SU-DHL-6 (cell line): ENCODE data around the gene UTP11.

Experiments
- EZH2phosphoT487 ChIP-seq: fragments of 200-600 bp; sonication (generic), shearing (Covaris generic); conservative IDR thresholded peaks from 2 replicates; pipeline ENCODE4 v1.6.1; 2018; ENCODE audit warnings: mild to moderate bottlenecking, antibody characterized with exemption, low read length, moderate library complexity, mixed read lengths
- TF ChIP-seq, protein P1 (sequence below): fragments of 200-600 bp; sonication (generic); IDR thresholded peaks from one replicate; pipeline ENCODE4 v1.5.1; 2017; ENCODE audit warnings: antibody characterized with exemption, mild to moderate bottlenecking, low read length, moderate library complexity; ENCODE audit not compliant: insufficient read depth, poor library complexity, severe bottlenecking

DNA sequence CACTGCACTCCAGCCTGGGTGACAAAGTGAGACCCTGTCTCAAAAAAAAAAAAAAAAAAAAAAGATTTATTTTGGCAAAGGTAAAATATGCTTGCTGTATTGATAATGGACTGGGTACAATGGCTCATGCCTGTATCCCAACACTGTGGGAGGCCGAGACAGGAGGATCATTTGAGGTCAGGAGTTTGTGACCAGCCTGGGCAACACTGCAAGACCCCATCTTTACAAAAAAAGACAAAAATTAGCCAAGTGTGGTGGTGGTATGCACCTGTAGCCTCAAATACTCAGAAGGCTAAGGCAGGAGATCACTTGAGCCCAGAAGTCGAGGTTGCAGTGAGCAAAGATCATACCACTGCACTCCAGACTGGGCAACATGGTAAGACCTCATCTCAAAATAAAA lies 29.0 kb upstream of the UTP11 start:
- no peak for TF ChIP-seq EZH2phosphoT487
- TF ChIP-seq, protein P1, sequence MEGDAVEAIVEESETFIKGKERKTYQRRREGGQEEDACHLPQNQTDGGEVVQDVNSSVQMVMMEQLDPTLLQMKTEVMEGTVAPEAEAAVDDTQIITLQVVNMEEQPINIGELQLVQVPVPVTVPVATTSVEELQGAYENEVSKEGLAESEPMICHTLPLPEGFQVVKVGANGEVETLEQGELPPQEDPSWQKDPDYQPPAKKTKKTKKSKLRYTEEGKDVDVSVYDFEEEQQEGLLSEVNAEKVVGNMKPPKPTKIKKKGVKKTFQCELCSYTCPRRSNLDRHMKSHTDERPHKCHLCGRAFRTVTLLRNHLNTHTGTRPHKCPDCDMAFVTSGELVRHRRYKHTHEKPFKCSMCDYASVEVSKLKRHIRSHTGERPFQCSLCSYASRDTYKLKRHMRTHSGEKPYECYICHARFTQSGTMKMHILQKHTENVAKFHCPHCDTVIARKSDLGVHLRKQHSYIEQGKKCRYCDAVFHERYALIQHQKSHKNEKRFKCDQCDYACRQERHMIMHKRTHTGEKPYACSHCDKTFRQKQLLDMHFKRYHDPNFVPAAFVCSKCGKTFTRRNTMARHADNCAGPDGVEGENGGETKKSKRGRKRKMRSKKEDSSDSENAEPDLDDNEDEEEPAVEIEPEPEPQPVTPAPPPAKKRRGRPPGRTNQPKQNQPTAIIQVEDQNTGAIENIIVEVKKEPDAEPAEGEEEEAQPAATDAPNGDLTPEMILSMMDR = no peak
